ENCODE results near the gene GNB1L. TPM values are rescaled to one million over a fixed set of nuclear protein-coding genes. Genes with fewer than 3 reads are reported as not detected.

Gene GNB1L
- total and polyA plus RNA-seq, 10 of the 15 experiments (the other 5 are each of a cell fraction or from before 2014, with no cell fraction given), result 0.21 to 19.4 (median 6.8) TPM

- no peak for TF ChIP-seq TAF1 (IDR thresholded peaks at IDR 0.05; ENCODE audit: borderline replicate concordance, low read depth, low read length)
These were observed 104.8 kb downstream of the GNB1L start (continued) for GRCh38 chr22:19749876-19750275.

- TF ChIP-seq TCF12 (IDR thresholded peaks at IDR 0.05; ENCODE audit: low read depth, low read length) (no peak), CREB1 (IDR thresholded peaks at IDR 0.05; ENCODE audit: low read depth) (no peak), YBX1 (IDR thresholded peaks at IDR 0.05) (no peak), SKIL (IDR thresholded peaks at IDR 0.05; ENCODE audit: low read depth, poor library complexity, severe bottlenecking) (no peak), NBN (IDR thresholded peaks at IDR 0.05) (no peak), SMC3 (IDR thresholded peaks at IDR 0.05; ENCODE audit: borderline replicate concordance, low read length) (no peak)
- no peaks in the 10 kb centered on the region for H3K36me3 ChIP-seq (ENCODE audit: control insufficient read depth in 2 of 2, insufficient read depth in 2 of 2, low read length in 1 of 2)
- CTCF ChIA-PET, result interaction anchor here (1.5 kb wide), 1 partner anchor 161 kb away, joined by 3 read pairs; no protein-coding TSS in a partner anchor
- H3K79me2 ChIP-seq (ENCODE audit: control insufficient read depth, insufficient read depth, low read length), result no peaks in the 10 kb centered on the region
- ATAC-seq (no peak), DNase-seq (ENCODE audit: low read depth, low spot score) (no peak), FAIRE-seq (no peak)
- no peak overlapping the region for H3K9ac ChIP-seq (ENCODE audit: control insufficient read depth, insufficient read depth, low read length)
- H3K9me3 ChIP-seq (replicated peaks; ENCODE audit: control insufficient read depth, insufficient read depth, low read length), result no peaks in the 10 kb centered on the region
- H2AFZ ChIP-seq (ENCODE audit: control insufficient read depth, low read depth, low read length), result no peak overlapping the region
- H4K20me1 ChIP-seq (ENCODE audit: control insufficient read depth, insufficient read depth), result peaks cover 4% of the 10 kb centered on the region; the same call in 1 of the 2 replicates
- no peak overlapping the region for H3K4me2 ChIP-seq (ENCODE audit: control insufficient read depth, insufficient read depth)
- WGBS (ENCODE audit: insufficient coverage, insufficient replicate concordance, low lambda C conversion rate, missing lambda C conversion rate), result 8% methylated on average over 15 of the region's 15 CpGs
- peaks cover under 1 to 10% of the 10 kb centered on the region in 2 experiments for H3K27me3 ChIP-seq (replicated peaks in 1 of 2; ENCODE audit: control insufficient read depth in 2 of 2, insufficient read depth in 2 of 2, low read length in 1 of 2)
- SMC1A ChIA-PET (ENCODE audit: uncharacterized antibody, unreplicated experiment), result no interaction called here
- no peak overlapping the region for H3K4me3 ChIP-seq
- intact Hi-C loops (cut with micrococcal nuclease; ENCODE audit: unreplicated experiment), result no loop called here
- in situ Hi-C loops (cut with MboI), result no loop called here
- RAD21 ChIA-PET (ENCODE audit: unreplicated experiment), result no interaction called here
- no TSS peak for BruUV-seq (replicated peaks)
- POLR2A ChIA-PET, result no interaction called here
- no peak overlapping the region for H3K27ac ChIP-seq (ENCODE audit: control insufficient read depth, insufficient read depth)
- H3K4me1 ChIP-seq (ENCODE audit: control insufficient read depth, insufficient read depth, low read length), result no peaks in the 10 kb centered on the region
These were observed 105.5 kb downstream of the GNB1L start for GRCh38 chr22:19748991-19749664.

Measured in GM12878 (cell line).